ENCODE results near the gene GPR84. TPM values are rescaled to one million over a fixed set of nuclear protein-coding genes. Genes with fewer than 3 reads are reported as not detected.

Gene GPR84
- total and polyA plus RNA-seq, 2 of the 8 experiments (the other 6 are each of a cell fraction or from before 2014, with no cell fraction given) = 0.09 TPM; not detected in 1

GRCh38 chr12:54405573-54405972 is 41.3 kb upstream of the GPR84 start (continued):
- TF ChIP-seq ASH2L (IDR thresholded peaks at IDR 0.05; ENCODE audit: low read length) = no peak
- TF ChIP-seq EGR1 (IDR thresholded peaks at IDR 0.05; ENCODE audit: borderline replicate concordance, low read depth, low read length) = no peak
- TF ChIP-seq USF2 (IDR thresholded peaks at IDR 0.05; ENCODE audit: low read length) = no peak
- TF ChIP-seq SAP30 (IDR thresholded peaks at IDR 0.05; ENCODE audit: insufficient read depth, insufficient replicate concordance, low read length) = no peak
- TF ChIP-seq GABPA (IDR thresholded peaks at IDR 0.05; ENCODE audit: borderline replicate concordance, insufficient read depth, low read length) = no peak
- no peak for TF ChIP-seq SP2 (IDR thresholded peaks at IDR 0.05; ENCODE audit: low read length)
- TF ChIP-seq E2F6 (IDR thresholded peaks at IDR 0.05) = no peak
- no peak for TF ChIP-seq MAFK (IDR thresholded peaks at IDR 0.05; ENCODE audit: low read depth, low read length)
- TF ChIP-seq SIRT6 (IDR thresholded peaks at IDR 0.05; ENCODE audit: low read length) = no peak

Data from H1 (cell line).